NCI-H345 treated with DMSO at 0.1 percent for 48 hours (cell line): ENCODE results near the gene TMEM108.

ENCODE experiments used
- DNase-seq: peaks from one replicate; lab custom pipeline; 2025; ENCODE audit not compliant: unreplicated experiment; lab: John Stamatoyannopoulos, UW

TMEM108 gene

DNA sequence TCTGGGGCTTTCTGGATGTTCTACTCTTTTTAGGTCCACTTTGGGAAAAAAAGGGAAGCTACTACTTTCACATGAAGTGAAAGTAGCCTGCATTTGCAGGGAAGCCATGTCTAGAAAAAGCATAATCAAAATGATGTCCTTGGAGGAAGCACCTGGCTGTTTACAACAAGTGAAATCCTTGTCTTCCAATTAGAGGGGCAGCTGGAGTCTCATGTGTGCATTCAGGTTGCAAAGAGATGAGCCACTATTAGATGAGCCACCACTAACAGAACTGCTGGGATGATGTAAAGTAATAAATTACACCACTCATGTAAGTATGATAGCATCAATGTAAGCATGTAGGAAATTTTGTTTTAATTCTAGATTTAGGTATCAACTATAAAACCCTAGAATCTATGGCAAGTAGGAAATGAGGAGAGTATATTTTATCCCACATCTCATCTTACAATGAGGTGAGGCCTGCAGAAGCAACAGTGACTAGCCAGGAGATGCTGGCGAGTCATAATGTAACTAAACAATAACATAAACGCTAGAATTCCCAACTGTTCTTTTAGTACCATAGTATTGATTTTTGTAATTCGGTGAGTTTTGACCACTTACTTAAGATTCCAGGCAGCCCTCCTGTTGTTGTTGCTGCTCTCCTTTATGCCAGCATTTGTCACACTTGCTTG is 75.9 kb downstream of the TMEM108 start:
- no peak for DNase-seq

DNA sequence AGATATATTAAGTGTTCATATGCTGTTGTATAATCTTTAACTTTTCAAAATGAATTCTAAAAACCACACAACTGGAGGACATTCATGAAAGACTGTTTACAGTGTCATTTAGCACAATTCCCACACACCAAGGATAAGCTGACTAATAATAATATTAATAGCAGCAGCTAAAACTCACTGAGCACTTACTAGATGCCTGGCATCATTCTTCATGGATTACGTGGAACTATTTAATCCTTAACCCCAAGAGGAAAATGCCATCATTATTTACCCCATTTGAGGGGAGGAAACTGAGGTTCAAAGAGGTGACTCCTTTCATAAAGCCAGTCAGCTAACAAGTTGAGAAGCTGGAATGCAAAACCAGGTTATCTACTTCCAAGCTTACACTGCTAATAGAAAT is 77.0 kb downstream of the TMEM108 start:
- no peak for DNase-seq

DNA sequence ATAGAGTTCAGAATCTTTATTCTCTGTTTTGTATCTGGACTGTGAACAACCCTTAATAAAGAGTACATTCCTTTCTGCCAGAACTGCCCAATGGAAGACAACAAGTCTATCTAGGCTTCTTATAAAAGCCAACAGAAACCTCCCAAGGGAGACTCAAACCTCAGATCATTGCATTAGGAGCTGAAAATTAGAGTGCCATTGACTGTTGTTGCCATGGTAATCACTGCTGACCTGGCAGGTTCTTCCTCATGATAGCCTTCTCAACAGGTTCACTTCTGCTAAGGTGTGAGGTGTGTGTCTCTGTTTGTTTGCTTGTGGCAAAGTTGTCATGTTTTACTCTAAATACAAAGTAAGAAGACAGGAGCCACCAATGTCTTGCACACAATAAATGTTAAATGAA is 79.2 kb downstream of the TMEM108 start:
- DNase-seq: no peak

DNA sequence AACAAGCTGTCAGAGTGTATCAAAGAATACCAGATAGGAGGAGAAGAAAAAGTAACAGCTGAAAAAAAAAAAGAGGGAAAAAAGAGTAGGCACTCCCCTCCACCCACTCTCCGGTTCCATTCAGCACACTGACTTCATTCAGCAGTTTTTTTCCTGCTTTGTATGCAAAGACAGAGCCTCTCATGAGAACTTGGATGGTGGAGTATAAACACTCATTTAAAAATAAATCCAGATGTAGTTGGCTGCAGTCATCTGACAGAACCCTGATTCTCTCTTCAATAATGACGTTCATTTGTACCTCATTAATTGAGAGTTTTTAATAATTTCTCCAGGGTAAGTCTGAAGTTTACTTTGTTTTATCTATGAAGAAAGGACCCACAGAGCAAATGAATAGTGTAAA is 81.0 kb downstream of the TMEM108 start:
- DNase-seq: no peak

DNA sequence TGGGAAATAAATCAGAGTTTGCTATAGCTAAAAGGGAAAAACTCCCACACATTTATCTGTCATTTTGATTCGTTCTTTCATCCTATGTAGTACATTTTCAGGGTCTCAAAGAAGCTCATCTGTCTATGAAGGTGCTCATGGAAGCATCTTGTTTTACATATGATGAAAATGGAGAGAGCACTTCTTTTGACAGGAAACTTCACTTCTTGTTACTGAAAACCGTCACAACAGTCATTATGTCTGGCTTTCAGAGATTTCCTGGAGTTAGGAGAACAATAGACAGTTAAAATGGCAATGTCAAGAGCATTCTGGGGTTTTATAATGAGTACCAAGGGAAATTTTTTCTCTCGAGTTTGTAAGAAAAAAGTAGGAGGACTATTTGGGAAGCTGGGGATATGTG is 83.3 kb downstream of the TMEM108 start:
- no peak for DNase-seq

DNA sequence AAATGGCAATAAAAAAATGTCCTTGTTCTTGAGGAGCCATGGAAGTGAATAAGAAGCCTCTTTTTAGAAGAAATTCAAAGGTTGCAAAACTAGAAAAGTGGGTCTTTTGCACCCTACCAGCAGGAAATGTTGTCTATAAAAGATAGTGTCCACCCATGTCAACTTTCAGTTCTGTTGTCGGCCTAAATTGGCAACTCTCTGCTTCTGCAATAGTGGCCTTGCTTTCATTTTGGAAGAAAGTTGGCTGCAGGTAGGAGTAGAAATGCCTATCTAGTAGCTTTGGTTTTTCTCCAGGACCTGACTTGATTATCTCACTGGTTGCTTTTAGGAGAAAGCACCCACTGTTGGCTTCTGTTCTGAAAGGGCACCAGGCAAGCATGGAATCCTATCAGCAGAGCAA is 85.4 kb downstream of the TMEM108 start:
- no peak for DNase-seq

DNA sequence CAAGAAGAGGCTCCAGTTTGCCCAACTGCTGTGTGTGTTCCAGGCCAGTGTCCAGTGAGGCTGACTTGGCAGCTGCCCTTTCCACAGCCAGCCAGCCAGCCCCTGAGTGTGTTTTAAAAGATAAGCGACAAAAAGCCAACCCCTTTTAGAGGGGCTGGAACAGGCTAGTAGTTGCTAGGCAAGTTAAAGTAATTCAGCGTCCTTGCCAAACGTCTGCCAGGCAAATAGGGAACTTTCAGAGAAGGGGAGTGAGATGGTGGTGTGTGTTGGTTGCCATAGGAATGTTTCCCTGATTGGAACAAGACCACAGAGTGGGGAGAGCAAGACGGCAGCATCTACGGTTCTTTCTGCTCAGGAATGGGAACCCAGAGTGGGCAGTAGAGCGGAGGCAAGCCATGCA is 86.3 kb downstream of the TMEM108 start:
- no peak for DNase-seq

DNA sequence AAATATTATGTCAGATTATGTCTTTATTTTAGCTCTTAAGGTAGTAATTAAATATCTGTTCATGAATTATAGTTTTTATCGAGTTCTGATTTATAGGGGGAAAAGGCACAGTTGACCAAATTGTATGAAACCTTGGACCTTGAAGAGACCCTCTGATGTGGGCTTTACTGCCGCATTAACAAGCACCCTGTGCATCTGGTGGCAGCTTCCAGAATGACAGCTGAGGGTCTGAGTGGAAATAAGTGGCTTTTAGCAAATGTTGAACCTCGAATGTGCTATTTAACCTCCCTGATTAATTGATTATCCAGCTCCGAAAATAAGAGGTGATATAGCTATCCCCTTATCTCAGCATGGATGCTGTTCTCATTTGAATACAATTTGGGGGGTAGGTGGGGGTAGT is 87.0 kb downstream of the TMEM108 start:
- no peak for DNase-seq

DNA sequence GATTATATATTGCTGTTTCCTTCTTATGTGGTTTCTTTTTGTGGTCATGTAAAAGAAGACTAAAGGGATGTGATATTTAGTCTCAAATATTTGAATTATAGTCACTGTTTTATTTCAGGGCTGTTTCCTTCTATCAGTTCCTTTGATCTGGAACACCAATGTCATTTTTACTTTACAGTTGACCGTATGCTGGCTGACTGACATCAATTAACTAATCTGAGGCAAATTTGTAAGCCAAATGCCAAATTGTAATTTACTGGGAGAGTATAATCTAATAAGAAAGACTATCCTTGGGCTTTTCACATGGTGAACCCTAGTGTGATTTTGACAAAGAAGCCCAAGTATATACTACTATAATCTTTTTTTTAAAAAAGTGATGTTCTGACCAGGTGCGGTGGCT is 87.6 kb downstream of the TMEM108 start:
- DNase-seq: no peak

DNA sequence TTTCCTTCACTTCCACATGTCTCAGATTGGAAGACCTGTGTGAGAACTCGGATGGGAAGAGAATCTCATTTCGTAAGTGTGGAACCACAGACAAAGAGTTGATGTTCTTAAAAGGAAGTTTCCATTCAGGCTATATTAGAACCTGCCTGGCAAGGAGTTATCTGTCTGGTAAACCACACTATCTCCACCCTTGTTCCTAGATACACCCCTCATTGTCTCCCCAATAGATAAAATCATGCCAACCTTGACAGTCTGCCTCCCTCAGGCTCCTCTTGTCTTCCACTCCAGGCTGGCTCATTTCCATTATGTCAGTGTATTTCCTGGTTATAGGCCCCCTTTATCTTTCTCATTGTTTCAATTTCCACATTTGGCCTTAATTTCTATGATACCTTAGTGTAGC is 89.2 kb downstream of the TMEM108 start:
- no peak for DNase-seq

DNA sequence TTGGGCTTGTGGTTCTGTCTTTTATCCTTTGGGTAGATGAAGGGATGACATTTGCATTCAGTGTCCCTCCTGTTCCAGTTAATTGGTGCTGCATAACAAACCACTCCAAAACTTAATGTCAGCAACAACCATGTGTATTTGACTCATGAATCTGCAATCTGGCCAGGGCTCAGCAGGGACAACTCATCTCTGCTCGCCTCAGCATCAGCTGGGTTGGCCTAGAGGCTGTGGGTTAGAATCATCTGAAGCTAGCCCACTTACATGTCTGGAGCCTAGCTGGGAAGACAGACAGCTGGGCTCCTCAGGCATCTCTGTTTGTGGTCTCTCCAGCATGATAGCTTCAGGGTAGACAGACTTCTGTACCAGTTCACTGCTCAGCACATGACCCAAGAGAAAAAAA is 92.0 kb downstream of the TMEM108 start:
- no peak for DNase-seq

DNA sequence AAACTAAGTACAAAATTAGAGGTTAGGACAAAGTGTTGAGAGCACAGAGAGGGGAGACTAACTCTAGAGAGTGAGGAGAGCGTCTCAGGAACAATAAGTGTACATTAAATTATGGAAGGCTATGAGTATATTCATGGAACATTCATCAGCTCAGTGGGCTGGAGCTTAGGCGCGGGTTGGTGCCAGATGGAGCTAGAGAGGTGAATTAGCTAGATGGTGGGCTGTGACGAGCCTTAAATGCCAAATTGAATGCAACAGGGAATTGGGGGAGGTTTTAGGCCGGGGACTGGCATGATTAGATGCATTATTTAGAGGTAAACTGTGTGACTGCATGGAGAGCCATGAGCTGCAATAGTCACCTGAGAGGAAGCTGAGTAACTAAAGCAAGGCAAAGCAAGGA is 97.1 kb downstream of the TMEM108 start:
- no peak for DNase-seq

DNA sequence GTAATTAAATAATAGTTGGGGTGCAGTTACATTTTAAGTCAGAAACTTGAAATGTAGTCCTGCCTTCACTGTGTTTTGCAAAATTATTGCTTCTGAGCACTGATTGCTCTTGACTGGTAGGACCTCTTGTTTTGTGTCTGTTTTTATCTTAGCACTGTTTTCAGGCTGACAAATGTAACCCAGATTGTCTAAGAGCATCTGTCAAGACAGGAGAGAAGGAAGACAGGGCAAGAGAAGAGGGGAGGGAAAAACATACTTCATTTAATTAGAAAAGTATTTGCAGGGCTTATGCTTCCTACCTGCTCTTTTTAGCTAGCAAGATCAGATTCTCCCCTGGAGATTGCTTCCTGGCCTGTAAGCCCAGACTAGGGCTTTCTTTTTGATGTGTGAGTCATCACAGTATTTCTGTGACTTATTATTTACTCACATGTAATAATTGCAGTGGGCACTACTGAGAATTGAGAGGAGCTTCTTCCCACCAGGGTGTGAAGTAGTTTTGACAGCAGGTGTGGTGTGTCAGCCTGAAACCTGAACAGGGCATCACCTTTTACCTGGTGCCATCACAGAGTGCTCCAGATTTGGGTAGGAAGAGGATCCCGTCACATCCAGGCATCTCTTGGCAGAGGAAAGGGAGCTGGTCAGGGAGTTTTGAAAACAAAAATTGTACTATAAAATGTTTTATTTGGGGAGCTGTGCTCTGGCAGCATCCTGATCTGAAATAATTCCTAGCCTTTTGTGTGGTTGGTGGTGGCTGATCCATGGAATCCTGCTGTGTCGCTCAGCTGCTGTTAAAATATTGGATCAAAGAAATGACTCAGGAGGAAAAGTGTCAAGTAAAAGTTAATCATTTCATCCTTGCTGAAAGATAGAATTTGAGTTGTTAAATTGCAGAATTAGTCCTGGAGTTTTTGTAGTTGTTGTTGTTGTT is 98.2 kb downstream of the TMEM108 start:
- DNase-seq: peak; percentile 38

DNA sequence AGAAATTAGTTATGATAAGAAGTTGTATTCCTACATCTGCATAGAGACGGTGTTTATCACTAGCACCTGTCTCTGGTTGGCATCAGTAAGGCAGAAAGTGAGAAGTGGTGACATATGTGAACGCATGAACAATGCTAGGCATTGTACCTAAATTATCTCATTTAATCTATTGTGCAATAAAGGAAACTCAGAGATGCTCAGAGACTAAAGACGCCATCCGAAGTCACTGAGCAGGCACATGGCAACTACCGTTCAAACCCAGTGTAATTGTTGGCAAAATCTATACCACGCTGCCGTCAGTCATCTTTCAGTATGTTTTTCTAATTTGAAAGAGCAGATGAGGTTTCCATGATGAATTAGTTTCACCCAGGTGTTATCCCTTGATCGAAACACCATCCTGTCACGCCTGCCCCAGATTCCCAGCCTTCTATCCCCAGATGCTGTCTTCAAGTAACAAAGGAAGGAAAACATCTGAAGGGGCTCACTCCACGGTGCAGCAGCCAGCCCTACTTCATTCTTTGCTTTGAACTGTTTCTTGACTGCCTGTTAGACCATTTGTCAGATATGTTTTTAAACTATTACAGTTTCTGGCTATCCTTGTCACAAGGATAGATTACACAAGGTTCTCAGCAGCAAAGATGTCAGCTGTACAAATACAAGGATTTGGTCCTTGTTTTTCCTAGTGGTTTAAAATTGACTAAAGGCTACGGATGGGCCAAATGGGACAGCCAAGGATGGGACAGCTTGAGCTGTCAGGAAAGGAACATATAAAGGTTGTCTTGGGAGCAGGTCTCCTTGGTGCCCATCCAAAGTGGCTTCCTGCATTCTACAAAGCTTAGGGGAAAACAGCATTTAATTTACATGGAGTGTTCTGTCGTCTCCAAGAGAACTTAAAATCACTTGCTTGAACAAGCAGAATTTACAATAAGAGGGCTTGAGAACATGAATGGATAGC is 99.1 kb downstream of the TMEM108 start:
- DNase-seq: no peak

DNA sequence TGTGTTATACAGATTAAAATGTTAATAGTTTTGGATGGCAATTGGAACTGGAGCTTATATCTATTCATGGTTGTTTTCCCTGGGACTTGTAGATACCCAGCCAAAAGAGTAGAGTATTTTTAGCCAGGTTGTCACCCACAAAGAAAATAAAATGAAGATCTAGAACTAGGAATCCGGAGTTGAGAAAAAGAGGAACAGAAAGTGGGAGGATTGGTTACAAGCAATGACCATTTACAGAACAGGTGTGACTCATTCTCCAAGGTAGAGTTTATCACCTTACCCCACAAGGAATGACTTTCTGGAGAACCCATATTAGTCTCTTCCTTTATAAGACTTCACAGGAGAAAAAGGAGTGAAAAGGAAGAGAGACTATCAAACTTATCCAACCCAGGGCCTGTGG is 99.8 kb downstream of the TMEM108 start:
- no peak for DNase-seq

DNA sequence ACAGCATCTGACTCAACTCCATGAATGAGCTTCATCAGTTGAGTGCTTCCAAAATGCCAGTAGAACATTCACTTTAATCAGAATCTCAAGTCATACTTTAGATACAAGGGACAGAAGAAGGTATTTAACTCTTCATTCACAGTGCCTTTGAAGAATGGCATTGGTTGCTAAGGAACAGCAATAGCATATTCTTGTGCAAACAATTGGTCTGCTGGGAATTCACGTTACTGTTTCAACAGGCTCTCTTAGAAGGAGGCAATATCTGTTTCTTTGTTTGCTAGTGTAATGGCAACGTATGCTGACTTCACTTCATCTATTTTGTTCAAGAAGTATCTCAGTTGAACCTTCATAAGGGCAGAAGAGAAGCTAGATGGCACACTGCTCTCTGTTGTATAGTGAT is 113.9 kb downstream of the TMEM108 start:
- DNase-seq: peak; percentile 32

DNA sequence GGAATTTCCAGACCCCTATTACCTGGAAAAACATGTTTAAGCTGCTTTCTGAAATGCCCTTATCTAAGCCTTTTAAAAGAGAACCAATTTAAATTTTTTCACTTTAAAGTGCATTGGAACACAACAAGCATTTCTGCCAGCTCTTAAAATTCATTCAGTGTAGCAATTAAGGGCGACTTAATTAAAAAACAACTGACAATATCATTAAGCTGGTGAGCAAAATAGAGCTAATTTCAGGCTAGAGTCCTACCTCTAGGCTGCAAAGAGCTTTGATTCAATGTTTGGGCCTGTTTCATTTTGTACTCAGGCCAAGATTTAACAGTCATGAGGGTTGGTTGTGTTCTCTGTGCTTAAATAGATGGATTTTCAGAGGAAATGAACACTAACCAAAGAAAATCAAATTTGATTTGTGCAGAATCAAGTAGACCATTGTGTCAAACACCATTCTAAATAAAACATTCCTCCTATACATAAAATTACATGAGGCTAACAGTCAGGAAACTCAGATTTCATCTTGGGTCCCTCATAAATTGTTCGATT is 114.6 kb downstream of the TMEM108 start:
- no peak for DNase-seq

DNA sequence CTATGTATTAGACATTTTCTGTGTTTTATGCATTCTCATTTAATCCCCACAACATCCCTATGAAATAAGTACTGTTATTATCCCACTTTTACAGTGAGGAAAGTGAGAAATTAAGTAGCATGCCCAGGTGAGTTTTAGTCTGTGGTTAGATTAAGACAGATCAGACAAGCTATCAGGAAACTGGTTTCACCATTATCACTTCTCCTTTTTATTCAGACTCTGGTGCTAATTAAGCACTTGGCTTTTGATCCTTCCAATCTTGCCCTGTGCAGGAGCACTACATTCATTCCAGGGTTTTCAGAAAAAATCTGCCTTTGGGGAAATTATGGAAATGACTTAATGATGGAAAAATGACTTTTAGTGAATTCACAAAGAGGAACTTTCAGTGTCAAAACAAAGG is 115.2 kb downstream of the TMEM108 start:
- no peak for DNase-seq

DNA sequence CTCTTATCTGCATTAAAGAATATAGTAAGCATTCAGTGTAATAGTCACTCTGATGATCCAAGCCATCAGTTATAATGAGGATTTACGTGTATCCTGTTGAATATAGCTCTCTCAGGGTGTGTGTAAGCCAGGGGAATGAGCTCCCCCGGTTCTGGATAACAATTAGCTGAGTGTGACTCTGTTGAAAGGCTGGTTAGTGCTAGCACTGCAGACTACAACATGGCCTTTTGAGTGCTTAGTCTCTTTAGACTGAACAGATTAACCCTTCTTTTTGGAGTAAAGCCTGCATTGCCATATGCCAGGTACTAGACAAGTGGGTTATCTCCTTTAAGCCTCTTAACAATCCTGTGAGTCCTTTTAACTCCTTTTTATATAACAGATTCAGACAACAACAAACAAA is 119.5 kb downstream of the TMEM108 start:
- DNase-seq: no peak

DNA sequence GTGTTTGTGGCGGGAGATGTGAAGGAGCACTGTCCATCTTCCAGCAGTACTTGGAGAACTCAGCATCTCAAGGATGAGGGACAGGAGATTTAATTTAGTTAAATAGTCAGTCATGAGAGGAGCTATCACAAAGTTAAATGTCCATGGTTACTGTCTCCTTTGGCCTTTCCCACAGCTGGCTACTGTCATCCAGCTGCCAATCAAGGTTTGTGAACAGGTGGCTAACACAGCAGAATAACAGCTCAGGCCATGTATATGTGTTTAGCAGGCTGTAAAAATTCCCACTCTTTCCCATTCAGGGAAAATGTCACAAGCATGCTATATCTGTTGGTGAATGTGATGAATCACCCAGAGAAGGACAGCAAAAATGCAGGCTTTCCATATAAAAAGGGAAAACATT is 120.5 kb downstream of the TMEM108 start:
- DNase-seq: no peak
